ENCODE measurements around the gene DUOXA2. TPM values are rescaled to one million over a fixed set of nuclear protein-coding genes. Genes with fewer than 3 reads are reported as not detected.

Gene DUOXA2
- total and polyA plus RNA-seq, 2 experiments from 2014 or later, result not detected

- no peaks in the 10 kb centered on the region for H3K27me3 ChIP-seq (ENCODE audit: insufficient read depth)
- no peak overlapping the region for H3K27ac ChIP-seq (ENCODE audit: low read depth)
- Mint-ChIP-seq H3K27me3 (ENCODE audit: insufficient read depth, low read depth, poor library complexity) (peaks cover 13% of the 10 kb centered on the region), H3K4me1 (peaks cover 13% of the 10 kb centered on the region), H3K9me3 (no peaks in the 10 kb centered on the region), H3K4me3 (no peak overlapping the region), H3K27ac (no peak overlapping the region), H3K36me3 (ENCODE audit: low read depth) (no peaks in the 10 kb centered on the region; the same call in 1 of the 3 replicates)
- H3K36me3 ChIP-seq (ENCODE audit: insufficient read depth), result no peaks in the 10 kb centered on the region
- H4K20me1 ChIP-seq (replicated peaks; ENCODE audit: insufficient read depth), result no peaks in the 10 kb centered on the region
- peaks cover 11% of the 10 kb centered on the region for H3K4me1 ChIP-seq (ENCODE audit: insufficient read depth)
- H3K9me2 ChIP-seq (ENCODE audit: insufficient read depth), result no peaks in the 10 kb centered on the region
- H3K4me3 ChIP-seq, result no peak overlapping the region
- no peaks in the 10 kb centered on the region; the same call in 1 of the 2 replicates for H3F3A ChIP-seq (replicated peaks; ENCODE audit: low read depth)
- H2AFZ ChIP-seq, result no peak overlapping the region
- no peaks in the 10 kb centered on the region for H3K79me2 ChIP-seq (replicated peaks; ENCODE audit: insufficient read depth)
- H3K4me2 ChIP-seq, result no peak overlapping the region
- DNase-seq (ENCODE audit: low spot score), result no peak
- ATAC-seq, result no peak
- TF ChIP-seq, protein P1, sequence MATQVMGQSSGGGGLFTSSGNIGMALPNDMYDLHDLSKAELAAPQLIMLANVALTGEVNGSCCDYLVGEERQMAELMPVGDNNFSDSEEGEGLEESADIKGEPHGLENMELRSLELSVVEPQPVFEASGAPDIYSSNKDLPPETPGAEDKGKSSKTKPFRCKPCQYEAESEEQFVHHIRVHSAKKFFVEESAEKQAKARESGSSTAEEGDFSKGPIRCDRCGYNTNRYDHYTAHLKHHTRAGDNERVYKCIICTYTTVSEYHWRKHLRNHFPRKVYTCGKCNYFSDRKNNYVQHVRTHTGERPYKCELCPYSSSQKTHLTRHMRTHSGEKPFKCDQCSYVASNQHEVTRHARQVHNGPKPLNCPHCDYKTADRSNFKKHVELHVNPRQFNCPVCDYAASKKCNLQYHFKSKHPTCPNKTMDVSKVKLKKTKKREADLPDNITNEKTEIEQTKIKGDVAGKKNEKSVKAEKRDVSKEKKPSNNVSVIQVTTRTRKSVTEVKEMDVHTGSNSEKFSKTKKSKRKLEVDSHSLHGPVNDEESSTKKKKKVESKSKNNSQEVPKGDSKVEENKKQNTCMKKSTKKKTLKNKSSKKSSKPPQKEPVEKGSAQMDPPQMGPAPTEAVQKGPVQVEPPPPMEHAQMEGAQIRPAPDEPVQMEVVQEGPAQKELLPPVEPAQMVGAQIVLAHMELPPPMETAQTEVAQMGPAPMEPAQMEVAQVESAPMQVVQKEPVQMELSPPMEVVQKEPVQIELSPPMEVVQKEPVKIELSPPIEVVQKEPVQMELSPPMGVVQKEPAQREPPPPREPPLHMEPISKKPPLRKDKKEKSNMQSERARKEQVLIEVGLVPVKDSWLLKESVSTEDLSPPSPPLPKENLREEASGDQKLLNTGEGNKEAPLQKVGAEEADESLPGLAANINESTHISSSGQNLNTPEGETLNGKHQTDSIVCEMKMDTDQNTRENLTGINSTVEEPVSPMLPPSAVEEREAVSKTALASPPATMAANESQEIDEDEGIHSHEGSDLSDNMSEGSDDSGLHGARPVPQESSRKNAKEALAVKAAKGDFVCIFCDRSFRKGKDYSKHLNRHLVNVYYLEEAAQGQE (IDR thresholded peaks at IDR 0.05; ENCODE audit: unreplicated experiment), result no peak
- TF ChIP-seq CREB1 (CRISPR knock-in tag; IDR thresholded peaks at IDR 0.05; ENCODE audit: low read depth) (no peak), POLR2AphosphoS5 (IDR thresholded peaks at IDR 0.05; ENCODE audit: low read depth) (no peak)
- TF ChIP-seq, protein P2, sequence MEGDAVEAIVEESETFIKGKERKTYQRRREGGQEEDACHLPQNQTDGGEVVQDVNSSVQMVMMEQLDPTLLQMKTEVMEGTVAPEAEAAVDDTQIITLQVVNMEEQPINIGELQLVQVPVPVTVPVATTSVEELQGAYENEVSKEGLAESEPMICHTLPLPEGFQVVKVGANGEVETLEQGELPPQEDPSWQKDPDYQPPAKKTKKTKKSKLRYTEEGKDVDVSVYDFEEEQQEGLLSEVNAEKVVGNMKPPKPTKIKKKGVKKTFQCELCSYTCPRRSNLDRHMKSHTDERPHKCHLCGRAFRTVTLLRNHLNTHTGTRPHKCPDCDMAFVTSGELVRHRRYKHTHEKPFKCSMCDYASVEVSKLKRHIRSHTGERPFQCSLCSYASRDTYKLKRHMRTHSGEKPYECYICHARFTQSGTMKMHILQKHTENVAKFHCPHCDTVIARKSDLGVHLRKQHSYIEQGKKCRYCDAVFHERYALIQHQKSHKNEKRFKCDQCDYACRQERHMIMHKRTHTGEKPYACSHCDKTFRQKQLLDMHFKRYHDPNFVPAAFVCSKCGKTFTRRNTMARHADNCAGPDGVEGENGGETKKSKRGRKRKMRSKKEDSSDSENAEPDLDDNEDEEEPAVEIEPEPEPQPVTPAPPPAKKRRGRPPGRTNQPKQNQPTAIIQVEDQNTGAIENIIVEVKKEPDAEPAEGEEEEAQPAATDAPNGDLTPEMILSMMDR (conservative IDR thresholded peaks at IDR 0.05; ENCODE audit: low read depth in 2 of 2), result no peak
Observed at GRCh38 chr15:45163508-45163856, 49.4 kb downstream of the DUOXA2 start.

GRCh38 chr15:45164914-45165313 is 50.8 kb downstream of the DUOXA2 start:
- H3K4me3 Mint-ChIP-seq, result peak overlapping the region; percentile 25; the same call in 2 of the 3 replicates
- TF ChIP-seq CREB1 (CRISPR knock-in tag; IDR thresholded peaks at IDR 0.05; ENCODE audit: low read depth), result no peak
- TF ChIP-seq, protein P3, sequence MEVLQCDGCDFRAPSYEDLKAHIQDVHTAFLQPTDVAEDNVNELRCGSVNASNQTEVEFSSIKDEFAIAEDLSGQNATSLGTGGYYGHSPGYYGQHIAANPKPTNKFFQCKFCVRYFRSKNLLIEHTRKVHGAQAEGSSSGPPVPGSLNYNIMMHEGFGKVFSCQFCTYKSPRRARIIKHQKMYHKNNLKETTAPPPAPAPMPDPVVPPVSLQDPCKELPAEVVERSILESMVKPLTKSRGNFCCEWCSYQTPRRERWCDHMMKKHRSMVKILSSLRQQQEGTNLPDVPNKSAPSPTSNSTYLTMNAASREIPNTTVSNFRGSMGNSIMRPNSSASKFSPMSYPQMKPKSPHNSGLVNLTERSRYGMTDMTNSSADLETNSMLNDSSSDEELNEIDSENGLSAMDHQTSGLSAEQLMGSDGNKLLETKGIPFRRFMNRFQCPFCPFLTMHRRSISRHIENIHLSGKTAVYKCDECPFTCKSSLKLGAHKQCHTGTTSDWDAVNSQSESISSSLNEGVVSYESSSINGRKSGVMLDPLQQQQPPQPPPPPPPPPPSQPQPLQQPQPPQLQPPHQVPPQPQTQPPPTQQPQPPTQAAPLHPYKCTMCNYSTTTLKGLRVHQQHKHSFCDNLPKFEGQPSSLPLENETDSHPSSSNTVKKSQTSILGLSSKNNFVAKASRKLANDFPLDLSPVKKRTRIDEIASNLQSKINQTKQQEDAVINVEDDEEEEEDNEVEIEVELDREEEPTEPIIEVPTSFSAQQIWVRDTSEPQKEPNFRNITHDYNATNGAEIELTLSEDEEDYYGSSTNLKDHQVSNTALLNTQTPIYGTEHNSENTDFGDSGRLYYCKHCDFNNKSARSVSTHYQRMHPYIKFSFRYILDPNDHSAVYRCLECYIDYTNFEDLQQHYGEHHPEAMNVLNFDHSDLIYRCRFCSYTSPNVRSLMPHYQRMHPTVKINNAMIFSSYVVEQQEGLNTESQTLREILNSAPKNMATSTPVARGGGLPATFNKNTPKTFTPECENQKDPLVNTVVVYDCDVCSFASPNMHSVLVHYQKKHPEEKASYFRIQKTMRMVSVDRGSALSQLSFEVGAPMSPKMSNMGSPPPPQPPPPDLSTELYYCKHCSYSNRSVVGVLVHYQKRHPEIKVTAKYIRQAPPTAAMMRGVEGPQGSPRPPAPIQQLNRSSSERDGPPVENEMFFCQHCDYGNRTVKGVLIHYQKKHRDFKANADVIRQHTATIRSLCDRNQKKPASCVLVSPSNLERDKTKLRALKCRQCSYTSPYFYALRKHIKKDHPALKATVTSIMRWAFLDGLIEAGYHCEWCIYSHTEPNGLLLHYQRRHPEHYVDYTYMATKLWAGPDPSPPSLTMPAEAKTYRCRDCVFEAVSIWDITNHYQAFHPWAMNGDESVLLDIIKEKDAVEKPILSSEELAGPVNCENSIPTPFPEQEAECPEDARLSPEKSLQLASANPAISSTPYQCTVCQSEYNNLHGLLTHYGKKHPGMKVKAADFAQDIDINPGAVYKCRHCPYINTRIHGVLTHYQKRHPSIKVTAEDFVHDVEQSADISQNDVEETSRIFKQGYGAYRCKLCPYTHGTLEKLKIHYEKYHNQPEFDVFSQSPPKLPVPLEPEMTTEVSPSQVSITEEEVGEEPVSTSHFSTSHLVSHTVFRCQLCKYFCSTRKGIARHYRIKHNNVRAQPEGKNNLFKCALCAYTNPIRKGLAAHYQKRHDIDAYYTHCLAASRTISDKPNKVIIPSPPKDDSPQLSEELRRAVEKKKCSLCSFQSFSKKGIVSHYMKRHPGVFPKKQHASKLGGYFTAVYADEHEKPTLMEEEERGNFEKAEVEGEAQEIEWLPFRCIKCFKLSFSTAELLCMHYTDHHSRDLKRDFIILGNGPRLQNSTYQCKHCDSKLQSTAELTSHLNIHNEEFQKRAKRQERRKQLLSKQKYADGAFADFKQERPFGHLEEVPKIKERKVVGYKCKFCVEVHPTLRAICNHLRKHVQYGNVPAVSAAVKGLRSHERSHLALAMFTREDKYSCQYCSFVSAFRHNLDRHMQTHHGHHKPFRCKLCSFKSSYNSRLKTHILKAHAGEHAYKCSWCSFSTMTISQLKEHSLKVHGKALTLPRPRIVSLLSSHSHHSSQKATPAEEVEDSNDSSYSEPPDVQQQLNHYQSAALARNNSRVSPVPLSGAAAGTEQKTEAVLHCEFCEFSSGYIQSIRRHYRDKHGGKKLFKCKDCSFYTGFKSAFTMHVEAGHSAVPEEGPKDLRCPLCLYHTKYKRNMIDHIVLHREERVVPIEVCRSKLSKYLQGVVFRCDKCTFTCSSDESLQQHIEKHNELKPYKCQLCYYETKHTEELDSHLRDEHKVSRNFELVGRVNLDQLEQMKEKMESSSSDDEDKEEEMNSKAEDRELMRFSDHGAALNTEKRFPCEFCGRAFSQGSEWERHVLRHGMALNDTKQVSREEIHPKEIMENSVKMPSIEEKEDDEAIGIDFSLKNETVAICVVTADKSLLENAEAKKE (CRISPR knock-in tag; IDR thresholded peaks at IDR 0.05), result no peak
- TF ChIP-seq EZH2 (IDR thresholded peaks at IDR 0.05; ENCODE audit: low read depth, unreplicated experiment), result no peak
- TF ChIP-seq, protein P4, sequence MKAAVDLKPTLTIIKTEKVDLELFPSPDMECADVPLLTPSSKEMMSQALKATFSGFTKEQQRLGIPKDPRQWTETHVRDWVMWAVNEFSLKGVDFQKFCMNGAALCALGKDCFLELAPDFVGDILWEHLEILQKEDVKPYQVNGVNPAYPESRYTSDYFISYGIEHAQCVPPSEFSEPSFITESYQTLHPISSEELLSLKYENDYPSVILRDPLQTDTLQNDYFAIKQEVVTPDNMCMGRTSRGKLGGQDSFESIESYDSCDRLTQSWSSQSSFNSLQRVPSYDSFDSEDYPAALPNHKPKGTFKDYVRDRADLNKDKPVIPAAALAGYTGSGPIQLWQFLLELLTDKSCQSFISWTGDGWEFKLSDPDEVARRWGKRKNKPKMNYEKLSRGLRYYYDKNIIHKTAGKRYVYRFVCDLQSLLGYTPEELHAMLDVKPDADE (IDR thresholded peaks at IDR 0.05), result no peak

More at GRCh38 chr15:45164914-45165313, 50.8 kb downstream of the DUOXA2 start:
- no peak for DNase-seq (ENCODE audit: low spot score)
- Histone ChIP-seq H3F3A (replicated peaks; ENCODE audit: low read depth) (no peaks in the 10 kb centered on the region; the same call in 1 of the 2 replicates), H3K36me3 (ENCODE audit: insufficient read depth) (no peaks in the 10 kb centered on the region), H3K27ac (ENCODE audit: low read depth) (no peak overlapping the region), H4K20me1 (replicated peaks; ENCODE audit: insufficient read depth) (no peaks in the 10 kb centered on the region), H3K27me3 (ENCODE audit: insufficient read depth) (no peaks in the 10 kb centered on the region), H3K4me1 (ENCODE audit: insufficient read depth) (peaks cover 23% of the 10 kb centered on the region), H3K9me2 (ENCODE audit: insufficient read depth) (no peaks in the 10 kb centered on the region), H3K4me2 (no peak overlapping the region), H2AFZ (no peak overlapping the region), H3K79me2 (replicated peaks; ENCODE audit: insufficient read depth) (no peaks in the 10 kb centered on the region), H3K4me3 (no peak overlapping the region)
- peaks cover 24% of the 10 kb centered on the region for H3K4me1 Mint-ChIP-seq
- no peaks in the 10 kb centered on the region; the same call in 2 of the 3 replicates for H3K9me3 Mint-ChIP-seq
- ATAC-seq, result no peak
- no peak overlapping the region for H3K27ac Mint-ChIP-seq
- no peaks in the 10 kb centered on the region; the same call in 1 of the 3 replicates for H3K36me3 Mint-ChIP-seq (ENCODE audit: low read depth)
- peaks cover 24% of the 10 kb centered on the region for H3K27me3 Mint-ChIP-seq (ENCODE audit: insufficient read depth, low read depth, poor library complexity)
